HG03521 (cell line): Measurements from ENCODE around the gene ITGA11.

Experiments
- ATAC-seq: cut with Tn5 transposase; IDR thresholded peaks from one replicate; pipeline ENCODE4 v1.9.1; 2021; ENCODE audit warnings: mild to moderate bottlenecking, moderate library complexity; ENCODE audit not compliant: unreplicated experiment

The ITGA11 gene

DNA sequence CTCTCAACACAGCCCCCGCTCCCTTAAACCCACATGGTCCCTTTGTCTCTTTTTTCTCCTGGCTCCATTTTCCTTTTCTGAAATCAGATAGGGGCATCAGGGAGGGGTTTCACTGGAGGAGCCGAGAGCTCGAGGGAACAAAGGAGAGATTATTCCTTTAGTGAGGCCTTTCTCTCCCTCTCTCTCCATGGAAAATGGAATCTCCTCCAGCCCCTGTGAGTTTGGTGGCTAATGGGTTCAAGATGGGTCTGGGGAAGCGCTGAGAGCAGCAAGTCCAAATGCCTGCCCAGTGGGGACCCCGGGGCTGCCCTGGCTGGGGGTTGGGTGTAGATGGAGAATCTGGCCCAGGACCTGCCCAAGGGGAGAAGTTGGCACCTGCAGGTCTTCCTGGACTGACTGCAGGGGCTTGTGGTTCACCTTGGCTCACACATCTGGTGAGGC is 56.8 kb downstream of the ITGA11 start:
- no peak for ATAC-seq

DNA sequence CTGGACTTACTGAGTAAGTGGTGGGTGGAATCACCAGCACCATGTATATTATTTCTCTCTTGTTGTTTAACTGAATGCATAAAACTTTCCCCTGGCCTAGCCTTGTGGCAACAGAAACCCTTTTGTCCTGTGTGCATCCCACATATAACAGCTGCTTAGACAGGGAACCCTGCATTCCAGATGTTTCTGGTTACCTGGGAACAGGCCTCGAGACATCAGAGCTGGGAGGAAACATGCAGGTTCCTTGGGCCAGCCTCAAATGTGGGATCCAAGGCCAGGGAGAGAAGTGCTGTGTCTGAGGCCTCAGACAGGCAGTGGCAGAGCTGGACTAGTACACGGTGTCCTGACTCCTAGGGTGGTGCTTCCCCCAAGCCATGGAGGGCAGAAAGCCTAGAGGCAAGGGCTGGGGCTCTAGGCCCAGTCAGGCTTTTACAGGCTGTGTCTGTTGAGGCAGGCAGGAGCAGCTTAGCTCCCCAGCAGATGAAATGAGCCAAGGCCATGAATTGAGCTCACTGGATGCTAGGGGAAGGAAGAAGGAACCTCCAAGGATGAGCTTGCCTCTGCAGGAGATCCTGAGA is 57.7 kb downstream of the ITGA11 start:
- ATAC-seq, result no peak

DNA sequence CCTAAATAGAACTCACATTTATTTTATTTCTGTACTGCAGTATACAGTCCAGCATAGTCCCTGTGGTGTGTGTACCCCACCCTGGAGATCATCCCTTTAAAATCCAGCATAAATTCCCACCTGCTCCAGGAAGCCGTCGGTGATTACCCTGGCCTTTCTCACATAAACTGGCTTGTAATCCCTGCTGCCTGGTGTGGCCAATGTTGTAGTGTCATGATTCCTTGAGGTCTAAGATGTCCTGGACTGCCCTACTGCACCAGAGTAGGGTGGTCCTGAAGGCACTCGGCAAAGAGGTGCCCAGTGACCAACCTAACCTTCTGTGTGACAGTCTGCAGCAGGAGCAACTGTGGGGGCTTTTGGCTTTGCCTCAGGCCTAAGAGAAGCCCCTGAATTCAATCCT is 58.9 kb downstream of the ITGA11 start:
- ATAC-seq, result no peak

DNA sequence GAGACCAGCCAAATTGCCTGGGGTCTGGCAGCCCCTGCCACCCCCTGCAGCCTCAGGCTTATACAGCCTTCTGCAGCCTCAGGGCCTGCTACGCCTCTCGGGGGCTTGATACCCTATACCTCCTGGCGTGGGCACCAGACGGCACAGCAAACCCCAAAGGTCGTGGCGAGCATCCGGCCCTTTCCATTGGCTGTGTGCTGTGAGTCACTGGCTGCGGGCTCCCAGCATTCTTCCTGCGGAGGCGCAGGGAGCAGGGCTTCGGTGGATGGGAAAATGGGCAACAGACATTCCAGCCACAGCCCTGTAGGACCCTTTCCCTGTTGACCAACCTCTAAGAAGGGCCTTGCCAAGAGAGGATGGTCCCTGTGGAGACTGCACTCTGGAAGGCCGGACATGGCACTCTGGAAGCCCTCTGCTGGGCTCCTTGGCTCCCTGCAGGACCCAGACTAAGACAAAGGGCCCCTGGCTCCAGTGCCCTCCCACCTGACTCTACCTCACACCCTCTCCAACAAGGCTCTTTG is 59.6 kb downstream of the ITGA11 start:
- no peak for ATAC-seq

DNA sequence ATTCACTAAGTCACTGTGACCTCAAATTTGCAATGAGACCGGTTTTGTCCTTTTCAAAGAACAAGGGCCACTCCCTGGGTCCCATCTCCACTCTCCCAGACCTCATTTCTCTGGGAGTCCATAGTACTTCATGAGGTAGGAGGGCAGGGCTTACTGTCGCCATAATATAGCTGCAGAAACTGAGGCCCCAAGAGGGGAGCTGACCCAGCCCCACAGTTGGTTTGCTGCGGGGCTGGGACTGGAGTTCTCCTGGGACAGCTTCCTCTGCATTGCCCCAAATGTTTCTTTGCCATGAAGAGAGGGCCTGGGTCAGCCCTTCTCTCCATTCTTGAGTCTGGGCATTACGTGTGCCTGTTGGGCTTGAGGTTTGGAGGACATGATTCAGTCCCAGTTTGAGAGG is 60.1 kb downstream of the ITGA11 start:
- no peak for ATAC-seq

DNA sequence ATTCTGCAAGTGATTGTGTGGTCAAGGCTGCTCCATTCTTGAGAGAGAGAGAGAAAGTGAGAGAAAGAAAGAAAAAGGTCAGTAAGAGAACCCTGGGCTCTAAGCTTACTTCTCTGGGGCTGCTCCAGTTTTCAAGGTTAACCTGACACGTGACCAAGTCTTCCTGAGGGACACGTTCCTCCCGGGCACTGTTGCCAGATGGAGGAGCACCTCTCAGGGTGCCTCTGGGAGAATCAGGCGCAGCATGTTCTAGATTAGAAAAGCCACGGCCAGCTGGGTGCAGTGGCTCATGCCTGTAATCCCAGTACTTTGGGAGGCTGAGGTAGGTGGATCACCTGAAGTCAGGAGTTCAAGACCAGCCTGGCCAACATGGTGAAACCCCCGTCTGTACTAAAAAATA is 60.8 kb downstream of the ITGA11 start:
- no peak for ATAC-seq

DNA sequence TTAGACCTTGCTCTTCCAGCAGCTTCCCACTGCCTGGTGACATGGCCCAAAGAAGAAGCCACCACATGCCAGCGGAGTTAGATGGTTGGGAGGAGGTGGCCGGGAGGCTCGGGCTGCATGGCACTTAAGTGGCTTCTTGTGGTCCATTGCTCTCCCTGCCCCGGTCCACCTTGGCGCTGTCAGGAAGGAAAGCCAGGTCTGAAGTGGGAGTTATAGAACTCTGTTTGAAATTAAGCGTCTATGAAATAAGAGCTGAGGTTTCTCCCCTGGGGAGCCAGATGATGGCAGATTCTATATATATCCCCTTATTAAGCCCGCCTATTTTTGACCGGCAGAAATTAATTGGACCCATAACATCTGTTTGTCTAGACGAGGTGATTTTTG is 61.2 kb downstream of the ITGA11 start:
- ATAC-seq, result no peak

DNA sequence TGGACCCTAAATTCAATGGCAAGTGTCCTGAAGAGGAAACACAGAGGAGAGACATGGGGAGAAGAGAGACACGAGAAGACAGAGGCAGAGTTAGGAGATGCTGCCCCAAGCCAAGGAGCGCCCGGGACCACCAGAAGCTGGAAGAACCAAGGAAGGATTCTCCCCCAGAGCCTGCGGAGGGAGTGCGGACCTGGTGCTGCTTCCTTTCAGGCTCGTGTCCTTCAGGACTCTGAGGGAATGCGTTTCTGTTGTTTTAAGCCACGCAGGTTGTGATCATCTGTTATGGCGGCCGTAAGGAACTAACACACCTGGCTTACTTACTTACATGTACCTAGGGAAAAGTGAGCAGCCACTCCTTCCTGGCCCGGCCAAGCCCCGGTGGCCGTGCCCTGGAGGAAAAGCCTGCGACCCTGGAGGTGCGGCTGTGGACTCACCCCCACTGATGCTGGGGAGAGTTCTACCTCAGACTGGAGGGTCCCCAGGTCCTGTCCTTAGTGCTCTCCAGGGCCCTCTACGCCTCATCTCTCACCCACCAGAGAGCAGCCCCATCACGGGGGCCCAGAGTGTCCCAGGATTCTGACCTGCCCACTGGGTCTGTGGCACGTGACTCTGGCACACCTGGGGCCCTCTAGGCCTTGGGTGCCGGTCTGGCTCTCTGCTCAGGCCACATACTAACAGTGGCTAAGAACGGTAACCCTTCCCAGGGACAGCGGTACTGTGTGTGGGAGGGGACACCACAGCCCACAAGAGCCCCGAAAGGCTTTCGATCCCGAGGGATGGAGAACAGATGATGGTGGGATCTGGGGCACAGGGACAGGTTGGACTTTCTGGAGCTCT is 61.8 kb downstream of the ITGA11 start:
- no peak for ATAC-seq

DNA sequence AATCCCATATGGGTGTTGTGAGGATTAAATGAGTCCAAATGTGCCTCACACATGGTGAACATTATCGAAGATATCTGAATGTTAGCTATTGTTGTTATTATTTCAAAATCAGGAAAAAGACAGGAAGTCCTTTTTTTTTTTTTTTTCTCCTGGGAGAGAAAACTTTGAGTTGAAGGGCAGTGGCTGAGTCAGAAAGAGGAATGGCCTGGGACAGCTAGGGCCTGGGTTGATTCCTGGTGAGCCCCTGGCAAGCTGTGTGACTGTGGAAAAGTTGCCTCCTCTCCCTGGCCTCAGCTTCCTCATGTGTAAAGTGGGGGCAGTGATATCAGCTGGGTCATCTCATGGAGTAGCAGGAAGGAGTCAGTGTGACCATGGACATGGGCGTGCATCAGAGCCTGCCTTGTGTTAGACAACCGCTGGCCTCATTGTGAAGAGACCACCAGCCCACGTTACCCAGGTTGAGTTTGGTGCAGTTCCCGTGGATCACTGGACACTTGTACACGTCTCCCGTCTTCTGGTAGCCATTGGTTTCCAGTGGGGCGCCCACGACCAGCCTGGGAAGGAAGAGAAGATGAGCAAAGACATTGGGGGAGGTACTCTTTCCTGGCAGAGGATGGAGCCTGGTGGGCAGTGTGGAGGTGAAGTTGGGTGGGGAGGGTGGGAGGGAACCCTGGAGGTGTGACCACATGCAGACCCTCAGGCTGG is 63.1 kb downstream of the ITGA11 start:
- no peak for ATAC-seq

DNA sequence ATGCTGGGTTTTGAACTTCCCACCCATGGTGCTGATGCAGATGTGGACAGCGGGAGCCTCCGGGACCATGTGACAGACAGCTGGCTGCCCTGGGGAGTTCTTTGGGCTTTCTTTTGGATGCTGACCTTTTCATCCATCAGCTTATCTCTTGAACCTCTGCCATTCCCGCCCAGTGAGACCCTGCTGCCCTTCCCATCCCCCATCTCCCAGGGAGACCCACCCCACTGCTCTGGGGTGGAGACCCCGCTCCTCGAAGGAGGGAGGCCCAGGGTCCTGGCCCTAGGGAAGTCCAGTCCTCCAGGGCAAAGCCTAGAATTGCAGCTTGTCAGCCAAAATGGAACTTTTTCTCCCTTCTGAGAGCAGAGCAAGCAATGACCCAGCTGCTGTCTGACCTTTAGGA is 64.0 kb downstream of the ITGA11 start:
- no peak for ATAC-seq

DNA sequence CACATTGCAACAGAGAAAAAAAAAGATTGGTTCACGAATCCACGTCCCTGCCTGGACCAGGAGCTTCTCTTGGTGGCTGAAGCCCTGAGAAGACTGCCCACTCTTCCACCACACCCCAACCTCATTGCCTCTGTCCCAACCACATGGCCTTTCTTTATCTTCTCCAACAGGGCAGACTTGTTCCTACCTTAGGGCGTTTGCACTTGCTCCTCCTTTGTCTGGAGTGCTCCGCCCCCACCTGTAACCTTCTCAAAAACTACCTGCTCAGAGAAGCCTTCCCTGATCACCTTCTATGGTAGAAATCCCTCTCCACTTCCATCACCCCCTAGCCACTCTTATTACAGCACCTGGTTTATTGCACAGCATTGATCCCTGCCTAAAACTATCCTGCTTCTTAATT is 64.7 kb downstream of the ITGA11 start:
- ATAC-seq, result no peak

DNA sequence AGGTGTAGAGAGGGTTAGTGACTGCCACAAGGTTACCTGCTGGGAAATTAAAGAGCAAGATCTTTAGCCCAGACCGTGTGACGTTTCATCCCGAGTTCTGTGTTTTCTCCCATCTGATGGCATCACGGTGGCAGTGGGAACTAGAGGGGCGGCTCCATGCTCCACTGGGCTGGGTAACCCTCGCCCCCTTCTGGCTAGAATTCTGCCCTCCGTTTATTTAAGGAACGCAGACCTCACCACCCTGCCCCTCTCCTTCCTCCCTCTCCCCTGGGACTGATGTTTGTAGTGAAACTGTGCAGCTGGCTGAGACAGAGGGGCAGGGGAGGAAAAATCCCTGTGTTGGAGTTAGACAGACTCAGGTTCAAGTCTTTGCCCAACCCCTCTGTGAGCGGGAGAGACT is 65.6 kb downstream of the ITGA11 start:
- no peak for ATAC-seq

DNA sequence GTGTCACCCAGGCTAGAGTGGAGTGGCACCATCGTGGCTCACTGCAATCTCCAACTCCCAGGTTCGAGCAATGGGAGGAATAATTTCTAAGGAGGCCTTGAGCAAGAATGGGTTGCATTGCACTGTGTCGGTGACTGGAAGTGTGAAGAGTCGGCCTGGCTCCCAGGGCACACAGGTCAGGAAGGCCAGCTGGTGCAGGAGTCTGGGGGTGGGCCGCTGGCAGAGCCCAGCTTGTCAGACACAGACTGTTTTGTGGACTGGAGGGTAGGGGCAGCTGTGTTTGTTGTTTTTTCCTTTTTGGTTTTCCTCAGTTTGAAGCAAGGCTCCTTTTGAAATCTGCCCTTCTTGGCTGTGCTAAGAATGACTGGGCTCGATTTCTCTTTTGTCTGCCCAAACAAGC is 66.2 kb downstream of the ITGA11 start:
- no peak for ATAC-seq

DNA sequence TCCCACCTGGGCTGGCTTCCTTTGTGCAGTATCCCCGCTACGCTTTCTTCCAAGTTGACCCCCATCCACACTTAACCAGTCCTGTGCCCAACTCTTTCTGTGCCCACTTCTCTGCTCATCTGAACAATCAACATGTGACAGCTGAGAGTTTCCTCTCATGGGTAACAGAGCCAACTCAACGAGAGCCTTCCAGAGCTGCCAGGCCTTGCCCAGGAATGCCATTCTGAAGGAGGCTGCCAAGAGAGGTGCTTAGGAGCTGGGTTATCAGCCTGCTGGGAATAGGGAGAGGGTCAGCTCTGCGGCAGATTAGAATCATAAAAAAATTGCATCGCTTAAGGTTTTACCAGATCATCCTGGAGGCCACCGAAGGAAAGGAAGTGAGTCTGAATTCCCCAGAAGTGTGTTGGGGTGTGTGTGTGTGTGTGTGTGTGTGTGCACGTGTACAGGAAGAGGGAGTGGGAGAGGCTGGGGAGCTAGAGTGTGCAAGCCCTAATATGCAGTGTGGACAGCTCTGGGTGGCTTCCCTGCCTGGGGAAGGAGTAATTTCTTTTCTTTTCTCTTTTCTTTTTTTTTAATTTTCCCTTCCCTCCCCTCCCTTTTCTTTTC is 66.7 kb downstream of the ITGA11 start:
- no peak for ATAC-seq

DNA sequence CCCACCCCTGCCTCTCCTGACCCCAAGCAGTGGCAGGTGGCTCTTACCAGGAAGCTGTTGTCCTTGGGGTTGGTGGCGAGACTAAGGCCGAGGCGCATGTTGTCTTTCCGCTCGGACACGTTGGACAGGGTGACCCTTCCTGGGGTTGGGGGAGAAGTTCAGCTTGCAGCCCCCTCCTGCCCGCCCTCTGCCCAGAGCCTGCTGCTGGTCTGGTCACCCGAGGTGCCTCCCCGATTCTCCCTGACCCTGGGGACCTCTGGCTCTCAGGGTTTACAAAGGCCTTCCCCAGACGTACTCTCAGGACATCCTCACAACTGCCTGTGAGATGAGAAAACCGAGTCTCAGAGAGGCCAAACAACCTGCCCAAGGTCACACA is 67.3 kb downstream of the ITGA11 start:
- ATAC-seq, result no peak

DNA sequence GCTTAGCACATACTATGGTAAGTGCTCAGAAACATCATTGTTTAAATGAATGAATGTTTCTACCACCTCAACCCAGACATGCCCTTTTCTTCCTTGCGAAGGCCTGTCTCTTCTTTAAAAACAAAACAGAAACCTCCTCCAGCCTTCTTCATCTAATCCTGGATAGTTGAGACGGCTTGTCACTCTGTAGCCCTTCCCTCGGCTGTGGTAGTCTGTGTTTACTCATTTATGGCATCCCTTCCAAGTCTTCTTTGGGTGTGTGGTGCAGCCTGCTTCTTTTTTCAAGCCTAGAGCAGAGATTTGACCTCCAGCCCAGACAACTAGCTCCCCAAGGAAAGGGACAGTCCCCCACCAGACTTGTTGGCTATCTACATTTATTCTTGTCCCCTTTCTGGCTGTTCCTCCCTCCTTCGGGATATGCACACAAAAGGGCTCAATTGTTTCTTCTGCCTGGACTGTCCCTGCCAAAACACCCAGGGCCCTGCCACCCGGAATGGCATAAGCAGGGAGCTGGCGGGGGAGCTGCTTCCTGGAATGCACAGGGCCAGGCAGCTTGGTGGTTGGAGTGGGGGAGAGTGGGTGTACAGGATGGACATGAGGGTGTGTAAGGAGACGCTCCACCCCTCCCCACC is 67.8 kb downstream of the ITGA11 start:
- ATAC-seq, result no peak

DNA sequence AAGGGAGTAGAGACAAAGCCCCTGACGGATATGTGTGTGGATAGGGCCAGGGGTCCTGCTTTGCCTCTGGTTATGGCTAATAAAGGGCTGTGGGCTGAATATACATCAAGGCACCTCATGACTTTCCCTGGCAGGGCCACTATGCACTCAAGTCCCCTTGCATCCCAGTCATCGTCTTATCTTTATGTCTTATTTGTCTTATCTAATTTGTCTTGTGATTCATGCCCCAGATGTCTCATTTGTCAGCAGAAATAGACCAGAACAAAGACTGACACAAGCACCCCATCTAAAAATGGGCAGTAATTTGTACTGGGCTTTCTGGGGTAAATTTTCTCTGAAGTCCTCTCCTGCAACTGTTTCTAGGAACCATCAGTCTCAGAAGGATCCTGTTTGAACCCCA is 68.6 kb downstream of the ITGA11 start:
- ATAC-seq, result no peak

DNA sequence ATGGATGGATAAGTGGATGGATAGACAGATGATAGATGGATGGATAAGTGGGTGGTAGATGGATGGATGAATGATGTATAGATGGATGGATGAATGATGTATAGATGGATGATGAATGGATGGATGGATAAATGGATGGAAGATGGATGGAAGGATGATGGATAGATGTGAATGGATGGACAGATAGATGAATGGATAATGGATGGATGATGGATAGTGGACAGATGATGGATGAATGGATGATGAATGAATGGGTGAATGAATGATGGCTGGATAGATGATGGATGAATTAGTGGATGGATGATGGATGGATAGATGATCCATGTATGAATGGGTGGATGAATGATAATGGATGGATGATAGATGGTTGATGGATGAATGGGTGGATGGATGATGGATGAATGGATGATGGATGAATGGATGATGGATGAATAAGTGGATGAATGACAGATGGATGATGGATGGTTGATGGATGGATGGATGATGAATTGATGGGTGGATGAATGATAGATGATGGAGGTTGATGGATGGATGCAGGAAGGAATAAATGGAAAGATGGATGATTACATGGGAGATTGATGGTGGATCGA is 69.3 kb downstream of the ITGA11 start:
- no peak for ATAC-seq

DNA sequence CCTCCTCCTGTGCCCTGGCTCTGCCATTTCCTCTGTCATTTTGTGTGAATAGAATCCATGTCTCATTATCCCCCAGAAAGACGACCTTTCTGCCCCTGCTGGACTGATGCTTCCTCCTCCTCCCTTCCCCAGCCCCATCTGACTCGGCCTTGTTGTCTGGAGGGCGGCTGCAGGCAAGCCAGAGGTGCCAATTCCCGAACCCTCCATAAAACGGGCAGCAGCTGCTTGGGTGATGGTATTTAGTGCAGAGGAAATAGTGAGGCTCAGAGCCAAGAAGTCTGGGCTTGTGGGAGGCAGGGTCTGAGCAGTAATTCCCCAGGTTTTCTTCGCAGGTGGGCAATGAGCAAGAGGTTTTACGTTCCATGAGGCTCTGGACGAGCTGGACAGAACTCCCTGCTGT is 71.2 kb downstream of the ITGA11 start:
- ATAC-seq, result no peak

DNA sequence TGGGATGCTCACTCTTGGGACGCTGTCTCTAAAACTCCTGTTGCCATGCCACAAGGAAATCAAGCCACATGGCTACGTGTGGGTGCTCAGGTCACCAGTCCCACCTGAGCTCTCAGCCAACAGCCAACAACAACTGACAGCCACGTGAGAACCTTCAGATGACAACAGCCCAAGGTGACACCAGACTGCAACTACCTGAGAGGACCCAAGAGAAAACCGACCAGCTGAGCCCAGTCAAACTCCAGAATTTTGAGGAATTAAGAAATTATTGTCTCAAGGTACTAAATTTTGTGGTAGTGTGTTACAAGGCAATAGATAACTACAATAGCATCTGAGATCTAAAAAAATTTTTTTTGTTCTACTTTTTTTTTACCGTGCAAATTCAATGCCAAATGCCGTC is 75.2 kb downstream of the ITGA11 start:
- no peak for ATAC-seq

DNA sequence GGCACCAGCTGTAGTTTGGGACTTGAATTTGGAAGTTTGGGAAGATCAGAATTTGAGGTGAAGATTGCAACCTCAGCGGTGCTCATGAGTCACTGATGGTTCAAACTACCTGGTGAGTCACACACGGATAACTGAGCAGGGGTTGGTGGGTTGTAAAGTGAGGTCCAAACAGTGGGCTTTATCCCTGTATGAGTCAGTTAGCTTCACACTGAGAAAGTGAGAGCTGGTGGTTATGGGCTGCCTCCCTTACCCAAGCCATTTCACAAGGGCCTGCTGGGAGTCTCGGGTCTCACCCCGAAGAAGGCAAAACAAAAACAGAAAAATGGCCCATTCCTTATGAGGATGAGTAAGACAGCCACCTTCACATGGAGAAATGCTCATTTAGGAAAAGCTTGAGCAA is 77.0 kb downstream of the ITGA11 start:
- ATAC-seq, result no peak
